ENCODE data around the gene CISH.
A peak's percentile ranks its signal among the peaks of the same experiment; 100 is the strongest.

CISH gene, protein sequence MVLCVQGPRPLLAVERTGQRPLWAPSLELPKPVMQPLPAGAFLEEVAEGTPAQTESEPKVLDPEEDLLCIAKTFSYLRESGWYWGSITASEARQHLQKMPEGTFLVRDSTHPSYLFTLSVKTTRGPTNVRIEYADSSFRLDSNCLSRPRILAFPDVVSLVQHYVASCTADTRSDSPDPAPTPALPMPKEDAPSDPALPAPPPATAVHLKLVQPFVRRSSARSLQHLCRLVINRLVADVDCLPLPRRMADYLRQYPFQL

DNA sequence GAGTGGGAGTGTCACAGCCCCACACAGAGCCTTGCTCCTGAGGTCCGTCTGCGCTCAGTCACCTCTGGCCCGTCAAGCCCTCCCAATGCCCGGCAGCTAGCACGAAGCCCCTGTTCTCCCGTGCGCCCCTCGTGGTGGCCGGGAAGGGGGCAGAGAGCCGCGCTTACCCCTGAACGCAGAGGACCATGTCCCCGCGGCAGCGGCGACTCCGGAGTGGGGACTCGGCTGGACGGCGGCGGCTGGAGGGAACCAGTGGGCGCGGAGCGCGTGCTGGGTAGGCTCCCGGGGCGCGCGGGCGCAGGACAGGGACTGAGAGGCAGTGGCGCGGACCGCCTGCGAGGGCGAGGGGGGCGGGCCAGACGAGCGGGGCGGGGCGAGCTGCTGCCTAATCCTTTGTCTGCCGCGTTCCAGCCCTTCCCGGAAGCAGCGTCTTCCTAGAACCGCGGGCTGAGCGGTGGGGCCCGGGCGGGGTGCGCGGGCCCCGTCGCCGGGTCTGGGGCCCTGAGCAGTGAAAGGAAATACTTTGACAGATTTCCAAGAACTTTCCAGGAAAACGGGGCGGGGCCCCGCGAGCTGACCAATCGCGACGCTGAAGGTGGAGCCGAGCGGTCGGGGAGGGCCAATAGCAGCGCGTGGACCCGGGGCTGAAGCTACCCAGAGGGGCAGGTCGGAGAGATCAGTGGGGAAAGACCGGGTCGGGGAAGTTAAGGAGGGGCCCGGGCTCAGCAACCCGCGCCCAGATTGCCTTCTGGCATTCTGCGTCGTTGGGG, at the start of gene CISH:
Gene CISH (minus strand): TSS at position 311 of the 770 bp plus-strand sequence. CDS start 124 bp downstream, at position 187.
- DNase-seq: peak; percentile 87

DNA sequence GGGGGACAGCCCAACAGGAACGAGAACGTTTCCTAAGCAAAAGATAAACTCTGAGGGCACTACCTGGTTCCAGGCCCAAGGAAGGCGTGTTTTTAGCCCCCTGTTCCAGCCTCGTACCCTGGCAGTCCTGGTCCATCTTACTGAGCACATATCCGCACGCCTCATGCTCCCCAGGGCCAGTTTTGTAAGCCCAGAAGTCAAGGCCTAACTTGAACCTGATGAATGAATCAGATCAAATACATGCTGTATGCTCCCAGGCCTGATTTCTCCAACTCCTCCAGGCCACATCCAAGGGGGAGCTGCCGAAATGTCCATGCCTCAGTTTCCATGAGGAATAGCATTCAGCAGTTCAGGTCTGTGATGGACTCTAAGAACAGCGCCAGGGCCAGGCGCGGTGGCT, 48.8 kb upstream of the CISH start:
- no peak for DNase-seq

DNA sequence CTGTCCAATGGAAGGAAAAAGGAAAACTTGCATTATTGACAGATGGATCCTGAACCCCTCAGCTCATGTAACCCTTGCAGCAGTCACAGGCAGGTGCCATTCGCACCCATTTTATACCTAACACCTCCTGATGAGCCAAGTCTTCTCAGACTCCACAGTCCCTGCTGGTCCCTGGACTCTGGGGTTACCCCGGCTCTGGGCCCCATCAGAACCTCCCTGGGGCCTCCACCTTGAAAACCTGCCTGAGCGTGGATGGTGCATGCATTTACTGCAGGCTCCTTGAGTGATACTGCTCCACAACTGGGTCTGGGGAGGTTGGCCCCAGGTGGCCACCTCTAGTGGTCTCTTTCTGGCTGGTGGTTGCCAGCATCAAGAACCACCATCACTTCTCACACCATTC, 47.3 kb upstream of the CISH start:
- DNase-seq: no peak

DNA sequence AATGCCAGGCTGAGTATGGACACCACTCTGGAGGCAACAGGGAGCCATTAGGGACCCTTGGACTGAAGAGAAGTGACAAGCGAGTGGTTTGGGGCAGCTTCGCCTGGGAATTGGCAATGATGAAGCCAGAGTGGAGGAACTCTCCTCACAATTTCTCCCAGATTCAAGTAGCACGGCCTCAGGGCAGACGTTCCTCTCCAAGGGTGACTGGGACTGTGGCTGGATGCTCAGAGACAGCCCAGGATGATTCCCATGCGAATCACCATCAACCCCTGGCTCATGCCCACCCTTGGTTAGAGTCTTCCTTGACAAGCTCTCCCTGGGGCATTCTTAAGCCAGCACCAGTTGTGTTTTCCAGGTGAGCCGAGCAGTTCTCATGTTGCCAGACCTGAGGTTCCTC, 46.8 kb upstream of the CISH start:
- no peak for DNase-seq

DNA sequence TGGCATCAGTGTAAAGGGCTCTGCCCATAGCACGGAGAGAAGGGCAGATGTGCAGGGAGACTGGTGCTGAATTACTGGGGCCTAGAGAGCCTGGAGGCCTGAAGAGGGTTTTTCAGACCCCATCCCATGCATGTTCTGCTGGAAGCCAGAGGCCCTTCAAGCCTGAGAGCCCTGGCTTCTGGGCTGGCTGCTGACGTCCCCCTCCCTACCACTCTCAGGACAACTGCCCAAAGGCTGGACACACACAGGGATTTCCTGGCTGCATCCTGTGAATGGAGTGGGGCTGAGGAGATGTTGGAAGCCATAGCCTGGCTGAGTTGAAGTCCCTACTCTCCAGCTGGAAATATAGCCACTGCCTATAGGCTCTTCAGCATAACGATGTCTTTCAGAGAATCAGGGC, 46.2 kb upstream of the CISH start:
- DNase-seq: no peak

DNA sequence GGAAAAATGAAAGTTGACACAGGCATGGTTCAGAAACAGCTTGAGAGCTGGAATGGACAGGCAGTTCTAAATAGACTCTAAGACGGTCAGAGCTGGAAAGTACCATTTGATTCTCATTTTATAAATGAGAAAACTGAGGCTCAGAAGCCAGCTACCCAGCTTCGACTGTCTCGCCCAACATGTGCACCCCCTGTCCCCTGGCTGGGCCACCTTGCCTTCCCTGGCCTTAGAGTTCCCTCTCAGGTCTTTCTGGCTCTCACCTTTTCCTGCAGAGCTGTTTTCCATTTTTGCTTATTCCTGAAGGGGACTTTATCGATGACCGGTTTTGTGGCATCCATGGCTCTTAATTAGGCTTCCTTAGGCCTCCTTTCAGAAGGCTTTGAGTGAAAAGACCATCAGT, 45.8 kb upstream of the CISH start:
- DNase-seq: no peak

DNA sequence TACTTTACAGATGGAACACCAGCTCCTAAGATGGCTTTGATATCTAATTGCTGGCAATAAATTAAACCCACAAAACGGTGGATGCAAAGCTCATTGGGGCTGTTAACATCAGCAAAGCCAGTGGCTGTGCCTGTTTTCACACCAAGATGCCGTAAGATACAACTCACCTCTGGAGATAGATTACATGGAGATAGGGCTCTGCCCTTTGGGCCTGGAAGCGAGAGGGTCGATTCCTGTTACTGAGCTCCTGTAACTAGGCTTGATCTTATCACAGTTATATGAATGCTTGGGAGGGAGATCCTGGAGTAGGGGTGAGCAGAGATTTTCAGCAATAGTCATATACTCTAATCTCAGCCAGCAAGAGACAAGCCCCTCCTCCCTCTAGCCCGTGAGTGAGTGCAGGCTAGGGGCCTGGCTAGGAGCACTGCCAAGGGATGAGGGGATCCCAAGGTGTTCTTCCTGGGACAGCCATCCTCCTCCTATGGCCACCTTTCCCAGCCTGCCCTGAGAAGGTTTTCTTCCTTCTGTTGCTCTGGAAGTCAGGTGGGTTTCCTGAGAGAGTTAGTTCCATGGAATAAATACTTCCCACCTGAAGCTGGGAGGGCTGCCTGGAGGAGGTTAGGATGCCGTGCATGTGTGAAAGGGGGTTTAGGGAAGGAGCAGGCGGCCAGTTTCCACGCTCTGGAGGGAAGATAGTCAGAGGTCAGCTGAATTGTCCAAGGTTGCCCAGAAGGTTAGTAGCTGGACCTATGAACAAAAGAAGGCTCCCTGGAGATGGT, 45.0 kb upstream of the CISH start:
- no peak for DNase-seq

DNA sequence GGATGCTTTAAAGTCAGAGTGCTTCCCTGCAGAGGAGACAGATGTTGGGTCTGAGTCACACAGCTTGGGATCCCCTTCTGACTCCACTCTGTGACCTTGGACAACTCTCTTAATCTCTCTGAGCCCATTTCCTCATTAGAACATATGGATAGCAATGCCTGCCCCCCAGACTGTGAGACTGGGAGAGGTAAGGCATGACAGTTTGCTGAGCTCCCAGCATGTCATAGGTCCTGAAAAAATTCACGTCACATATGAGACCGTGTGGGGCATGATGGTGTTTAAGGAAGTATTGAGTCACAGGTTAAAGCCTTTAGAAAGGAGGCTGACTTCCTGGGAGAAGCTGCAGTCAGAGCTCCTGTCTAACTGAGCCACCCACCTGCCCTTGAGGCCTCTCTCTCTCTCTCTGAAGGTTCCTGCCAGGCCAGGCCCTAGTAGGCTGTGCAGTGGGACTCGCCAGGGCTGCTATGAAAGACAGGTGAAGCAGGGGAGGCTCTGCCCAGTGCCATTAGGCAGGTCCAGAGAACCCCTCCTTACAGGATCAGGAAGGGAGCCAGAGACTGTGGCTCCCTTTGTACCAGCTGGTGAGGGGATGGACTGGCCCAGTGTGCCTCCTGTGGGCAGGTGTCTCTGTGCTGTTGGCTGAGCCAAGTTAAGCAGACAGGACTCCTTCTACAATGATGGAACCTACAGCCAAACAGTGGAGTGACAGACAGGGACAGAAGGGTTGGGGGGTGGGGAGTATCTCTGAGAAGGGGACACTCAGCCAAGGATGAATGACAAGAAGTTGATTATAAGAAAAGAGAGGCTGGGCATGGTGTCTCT, 43.6 kb upstream of the CISH start:
- DNase-seq: no peak

DNA sequence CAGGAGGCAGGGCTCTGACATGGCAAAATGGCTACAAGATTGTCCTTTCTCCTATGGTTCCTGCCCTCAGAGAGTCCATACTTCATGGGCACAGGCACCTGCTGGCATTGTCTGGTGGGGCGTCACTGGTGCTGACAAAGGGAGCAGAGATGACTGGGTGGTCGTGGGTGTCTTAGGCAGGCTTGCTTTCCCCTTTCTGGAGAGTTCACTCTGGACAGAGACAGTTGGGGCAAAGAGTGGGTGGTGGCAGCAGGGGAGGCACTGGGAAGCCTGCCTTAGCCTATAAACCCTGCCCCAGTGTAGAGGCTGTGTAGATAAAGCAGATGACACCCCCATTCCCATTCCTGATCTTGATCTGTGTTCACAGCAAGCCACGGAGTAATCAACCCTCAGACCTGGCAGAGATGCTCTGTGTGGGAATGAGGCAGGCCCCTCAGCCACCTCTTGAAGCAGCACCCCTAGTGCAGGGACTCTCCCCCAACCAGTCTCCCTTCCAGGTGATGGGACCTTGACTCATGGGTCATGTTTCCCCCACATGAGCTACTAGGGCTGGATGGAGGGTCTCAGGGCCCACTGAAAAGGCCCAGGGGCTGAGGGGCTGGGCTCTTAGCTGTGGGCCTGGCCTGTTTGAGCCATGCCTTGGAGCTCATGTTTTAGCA, 42.5 kb upstream of the CISH start:
- no peak for DNase-seq

DNA sequence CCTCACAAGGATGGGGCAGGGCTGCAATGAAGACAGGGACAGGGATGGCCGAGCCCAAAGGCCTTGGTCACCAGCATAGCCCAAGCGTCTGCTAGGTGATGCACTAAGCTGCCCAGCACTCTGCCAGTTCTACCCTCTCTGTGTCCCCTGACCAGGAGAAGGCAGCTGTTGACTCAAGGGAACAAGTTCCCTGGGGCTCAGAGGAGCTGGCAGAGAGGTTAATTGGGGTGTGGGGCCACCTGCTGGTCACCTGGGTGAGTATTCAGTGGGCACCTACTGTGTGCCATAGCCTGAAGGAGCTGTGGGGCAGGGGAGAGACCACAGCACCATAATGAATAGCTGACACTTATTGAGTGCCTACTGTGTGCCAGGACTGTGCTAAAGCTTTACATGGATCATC, 41.1 kb upstream of the CISH start:
- no peak for DNase-seq

DNA sequence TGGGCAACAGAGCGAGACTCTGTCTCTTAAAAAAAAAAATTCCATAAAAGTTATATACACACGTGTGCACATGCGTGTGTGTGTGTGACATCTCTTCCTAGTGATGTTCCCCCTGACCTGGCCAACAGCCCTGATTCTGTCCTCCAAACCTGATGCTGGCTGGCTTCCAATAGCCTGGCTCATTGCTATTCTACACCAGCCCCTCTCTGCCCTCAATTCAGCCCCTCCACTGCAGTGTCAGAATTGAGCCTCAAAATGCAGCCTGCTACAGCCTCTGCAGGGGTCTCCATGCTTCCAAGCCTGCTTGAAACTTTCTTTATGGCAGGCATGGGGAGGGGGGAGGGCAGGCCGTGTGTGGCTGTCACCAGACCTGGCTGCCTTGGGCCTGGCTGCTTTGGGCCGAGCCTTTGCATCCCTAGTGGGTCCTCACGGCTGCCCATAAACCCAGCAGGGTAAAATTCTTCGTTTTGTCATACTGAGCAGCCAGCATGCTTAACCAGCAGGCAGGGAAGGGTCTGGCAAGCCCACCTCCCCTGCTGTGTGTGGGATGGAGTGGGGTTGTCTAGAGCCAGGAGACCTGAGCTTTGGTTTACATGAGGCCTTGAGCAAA, 40.5 kb upstream of the CISH start:
- no peak for DNase-seq

DNA sequence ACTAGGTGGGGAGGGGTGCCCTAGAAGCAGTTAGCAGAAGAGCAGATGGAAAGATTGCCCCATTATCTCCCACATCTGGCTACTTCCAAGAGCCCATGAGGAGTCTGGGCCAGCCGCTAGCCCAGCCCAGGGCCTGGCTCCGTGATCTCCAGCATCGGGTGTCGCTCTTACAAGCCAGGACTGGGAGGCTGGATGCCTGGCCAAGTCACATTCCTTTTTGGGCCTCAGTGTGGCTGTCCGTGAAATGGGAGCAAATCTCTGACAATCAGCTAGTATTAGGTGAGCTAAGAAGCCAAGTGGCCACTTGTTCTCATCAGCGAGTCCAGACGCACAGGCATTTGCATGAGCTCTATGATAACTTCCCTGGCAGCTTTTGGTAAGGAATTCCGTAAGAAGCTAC, 39.9 kb upstream of the CISH start:
- DNase-seq: no peak

DNA sequence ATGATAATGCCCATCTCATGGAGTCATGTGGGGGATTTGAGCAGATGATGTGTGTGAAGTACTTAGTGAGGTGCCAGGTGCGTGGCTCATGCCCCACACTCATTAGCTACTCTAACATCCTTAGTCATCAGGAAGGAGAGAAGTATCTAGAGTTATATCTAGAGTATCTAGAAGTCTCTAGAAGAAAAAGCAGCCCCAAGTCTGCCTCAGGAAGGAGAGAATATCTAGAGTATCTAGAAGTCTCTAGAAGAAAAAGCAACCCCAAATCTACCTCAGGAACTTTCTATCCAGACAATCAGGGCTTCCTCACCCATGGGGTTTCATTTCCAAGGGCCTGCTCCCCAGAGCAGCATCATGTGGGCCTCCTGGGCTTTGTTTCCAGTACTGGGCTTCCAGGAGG, 38.4 kb upstream of the CISH start:
- DNase-seq: no peak

DNA sequence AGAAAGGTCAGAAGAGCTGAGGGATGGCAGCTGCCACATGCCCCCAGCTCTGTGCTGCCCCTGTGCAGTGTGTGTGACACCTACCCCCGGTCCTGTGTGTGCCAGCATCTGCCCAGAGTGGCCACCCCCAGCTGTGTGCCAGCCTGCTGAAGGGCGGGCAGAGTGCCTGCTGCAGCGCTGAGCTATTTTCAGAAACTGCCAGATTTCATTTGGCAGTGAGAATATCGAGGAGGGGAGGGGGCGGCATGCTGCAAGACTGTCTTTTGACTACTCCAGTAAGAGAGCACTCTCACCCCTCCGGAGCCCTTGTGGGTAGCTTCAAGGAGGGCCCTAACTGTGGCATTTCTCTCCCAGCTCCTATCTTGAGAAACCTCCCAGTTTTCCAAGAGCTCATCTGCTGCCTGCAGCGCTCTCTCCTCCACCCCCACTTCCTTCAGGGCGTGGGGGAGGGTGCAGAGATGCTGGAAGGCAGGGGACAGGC, 37.9 kb upstream of the CISH start:
- DNase-seq: no peak

DNA sequence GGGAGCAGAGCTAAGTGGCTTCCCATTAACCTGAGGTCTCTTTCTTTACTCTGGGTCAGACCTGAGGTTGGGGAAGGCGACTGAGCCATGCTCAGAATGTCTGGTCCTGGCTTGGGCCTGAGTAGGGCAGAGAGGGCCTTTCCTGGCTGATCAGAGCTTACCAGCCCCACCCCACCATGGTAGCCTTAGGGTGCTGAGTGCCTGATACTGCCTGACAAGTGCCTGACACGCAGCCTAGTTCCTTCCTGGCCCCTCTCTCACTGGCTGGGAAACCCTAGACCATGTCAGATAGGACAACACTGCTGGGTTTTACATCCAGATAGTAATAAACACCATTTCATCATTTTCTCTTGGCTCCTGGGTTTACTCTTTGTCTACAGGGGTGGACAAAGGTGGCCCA, 37.4 kb upstream of the CISH start:
- DNase-seq: no peak

DNA sequence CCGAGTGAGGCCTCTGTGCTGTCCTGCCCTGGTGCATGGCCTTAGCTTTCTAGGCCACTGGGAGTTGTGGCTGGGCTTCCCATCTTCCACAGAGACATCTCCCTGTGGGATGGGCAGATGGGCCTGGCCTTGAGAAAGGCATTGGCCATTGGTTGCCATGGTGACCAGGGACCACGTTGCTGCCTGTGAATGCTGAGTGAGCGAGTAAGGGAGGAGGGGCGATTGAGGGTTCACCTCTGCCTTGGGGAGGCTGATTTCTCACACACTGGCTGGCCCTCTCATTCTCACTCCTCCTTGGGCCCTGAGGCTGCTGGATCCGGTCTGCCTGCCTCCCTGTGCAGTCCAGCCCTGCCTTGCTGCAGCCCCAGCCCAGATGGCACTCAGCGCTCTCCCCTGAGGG, 36.7 kb upstream of the CISH start:
- no peak for DNase-seq

DNA sequence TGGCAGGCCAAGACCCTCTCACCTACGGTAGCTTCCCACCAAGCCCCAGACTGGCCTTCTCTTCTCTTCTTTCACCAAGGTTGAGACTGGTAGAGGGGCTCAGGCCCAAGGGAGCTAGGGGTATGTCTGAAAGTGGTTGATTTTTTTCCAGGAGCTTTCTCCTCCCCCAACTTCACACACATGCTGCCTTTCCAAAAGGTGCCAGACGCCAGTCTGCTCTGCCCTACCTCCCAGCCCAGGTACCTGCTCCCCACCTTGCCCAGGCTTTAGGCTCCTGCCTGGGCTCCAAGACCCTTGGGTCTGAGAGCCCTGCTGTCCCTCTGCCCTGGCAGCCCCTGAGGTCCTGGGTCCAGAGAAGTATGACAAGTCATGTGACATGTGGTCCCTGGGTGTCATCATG, 33.8 kb upstream of the CISH start:
- no peak for DNase-seq

DNA sequence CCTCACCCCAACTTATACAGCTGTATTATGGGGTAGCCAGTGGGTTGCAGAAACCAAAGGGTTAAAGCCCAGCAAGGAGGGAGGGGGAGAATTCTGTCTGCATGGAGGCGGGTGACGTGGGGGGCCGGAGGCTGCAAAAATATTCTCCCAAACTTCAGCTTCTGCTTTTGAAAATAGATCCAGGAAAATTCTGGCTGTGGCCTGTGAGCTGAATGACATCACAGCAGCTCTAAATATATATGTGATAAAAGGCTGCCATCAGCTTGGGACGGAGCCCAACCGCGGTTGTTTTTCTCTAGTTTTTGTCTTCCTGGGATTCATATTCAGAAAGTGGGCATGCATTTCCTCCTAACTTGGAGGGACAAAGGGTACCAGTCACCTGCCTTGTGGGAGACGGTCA, 33.0 kb upstream of the CISH start:
- DNase-seq: no peak

DNA sequence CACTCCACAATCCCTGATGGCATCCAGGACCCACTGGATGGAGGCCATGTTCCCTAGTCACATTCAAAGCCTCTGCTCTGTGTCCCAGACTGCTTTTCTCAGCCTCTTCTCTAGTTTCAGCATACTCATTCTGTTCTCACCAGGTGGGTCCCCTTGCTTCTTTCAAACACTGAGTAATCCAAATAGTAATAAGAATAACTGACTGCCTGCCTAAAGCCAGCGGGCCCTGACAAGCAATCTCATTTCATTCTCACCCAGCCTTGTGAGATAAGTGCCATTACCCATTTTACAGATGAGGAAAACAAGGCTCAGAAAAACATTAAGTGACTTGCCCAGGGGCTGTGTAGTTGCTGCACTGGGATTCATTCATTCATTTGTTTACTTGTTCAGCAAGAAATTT, 30.8 kb upstream of the CISH start:
- no peak for DNase-seq

DNA sequence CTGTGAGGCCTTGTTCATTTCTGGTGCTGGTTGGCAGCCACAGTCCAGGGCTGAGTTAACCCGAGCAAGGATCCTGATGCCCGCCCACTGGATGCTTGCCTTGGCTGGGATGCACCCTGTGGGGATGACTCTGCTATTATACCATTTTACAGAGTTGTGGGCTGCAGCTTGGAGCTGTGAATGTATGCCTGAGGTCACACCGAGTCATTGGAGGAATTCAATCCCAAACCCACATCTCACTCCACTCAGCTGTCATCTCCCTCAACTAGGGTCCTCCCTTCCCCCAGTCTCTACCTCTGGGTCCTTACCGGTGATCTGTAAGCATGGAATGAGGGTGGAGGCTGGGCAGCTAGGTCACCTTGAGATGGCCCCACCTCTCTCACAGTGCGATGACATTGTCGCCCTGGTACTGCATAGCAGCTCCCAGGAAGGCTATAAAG, 27.5 kb upstream of the CISH start:
- no peak for DNase-seq

DNA sequence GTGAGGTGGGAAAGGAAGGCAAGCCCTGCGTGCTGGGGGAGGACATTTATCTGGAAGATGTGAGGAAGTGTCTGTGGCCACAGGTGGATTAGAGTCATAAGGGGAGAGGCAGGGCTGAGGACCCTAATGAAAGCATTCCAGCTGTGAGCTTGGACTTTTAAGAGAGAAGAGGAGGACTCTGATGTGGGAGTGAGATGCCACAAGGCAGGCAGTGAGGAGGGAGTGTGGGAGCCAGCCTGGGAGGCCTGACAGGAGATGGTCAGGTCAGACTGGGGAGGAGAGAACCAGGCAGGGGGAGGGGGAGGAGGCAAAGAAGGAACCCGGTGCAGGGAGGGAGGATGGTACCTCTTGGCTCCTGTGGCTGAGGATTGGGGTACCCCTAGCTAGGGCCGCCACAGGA, 26.4 kb upstream of the CISH start:
- DNase-seq: no peak

DNA sequence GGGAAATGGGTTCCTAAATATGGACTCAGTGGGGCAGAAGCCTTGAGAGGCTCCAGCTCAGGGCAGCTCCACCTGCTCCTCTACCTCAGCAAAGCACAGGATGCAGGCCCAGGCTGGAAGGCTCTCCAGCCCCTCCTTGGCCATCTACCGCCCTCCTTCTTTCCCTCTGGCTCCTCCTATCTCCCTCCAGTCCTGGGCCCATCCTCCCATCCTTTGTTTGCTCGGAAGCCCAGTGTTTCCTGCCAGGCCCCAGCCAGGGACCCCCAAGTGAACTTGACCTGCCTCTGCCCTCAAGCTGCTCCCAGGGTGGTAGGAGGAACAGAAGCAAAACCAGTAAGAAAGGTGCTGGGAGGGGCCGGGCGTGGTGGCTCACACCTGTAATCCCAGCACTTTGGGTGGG, 25.4 kb upstream of the CISH start:
- no peak for DNase-seq
